ENCODE results near the gene ARHGAP5.

GRCh38 chr14:32072676-32073075 lies 4.4 kb upstream of the ARHGAP5 start:
- TF ChIP-seq CTCF (IDR thresholded peaks at IDR 0.05), result no peak
- TF ChIP-seq POLR2A (IDR thresholded peaks at IDR 0.05), result no peak
